K562 (cell line): ENCODE measurements around the gene NCF2. TPM values are rescaled to one million over a fixed set of nuclear protein-coding genes. Genes with fewer than 3 reads are reported as not detected.

Experiments
- ATAC-seq: fragments of 200-7000 bp; cut with Tn5 transposase; 3 replicates; pipeline ENCODE4 v1.9.1; 2020; ENCODE audit warnings: moderate library complexity
- BruUV-seq: library from RNA; stranded (reverse); fragments of 400-500 nt; replicated peaks from 2 replicates; lab custom pipeline; 2021; lab: Mats Ljungman, UMichigan
- CTCF ChIA-PET: fragments of 300-600 bp; formaldehyde crosslinking; extraction: SDS; loops from one replicate; lab custom pipeline; 2021; ENCODE audit warnings: low intra/inter-chr PET ratio; lab: Yijun Ruan, JAX
- POLR2A ChIA-PET: fragments of 300-600, 350-650 bp; sonication (Branson Sonifier 250); formaldehyde crosslinking; extraction: SDS; loops from one replicate; lab custom pipeline; 2021; ENCODE audit warnings: antibody characterized with exemption, inconsistent platforms; lab: Yijun Ruan, JAX
- DNase-seq, 4 experiments: peaks; one replicate each; pipeline versions ENCODE4 v3.0.0 to v3.0.0-alpha.2; 2011 to 2018; ENCODE audit warnings: low spot score in 3 of 4, mixed read lengths in 3 of 4; ENCODE audit errors: extremely low read depth in 1 of 4
- FAIRE-seq: peaks from 2 replicates; lab custom pipeline; 2011; peaks lifted over from hg19 to GRCh38; lab: Jason Lieb, UNC
- H2AFZ ChIP-seq: 2 replicates; pipeline ENCODE4 v1.6.0; 2011; ENCODE audit warnings: low read depth, low read length, control low read depth, inconsistent platforms
- H3K27ac ChIP-seq: fragments of 200-600 bp; 3 replicates; pipeline ENCODE4 v1.8.0; 2011; ENCODE audit warnings: low read depth, mild to moderate bottlenecking, control low read depth, inconsistent platforms, low read length, moderate library complexity, mixed read lengths; ENCODE audit errors: extremely low read depth
- H3K27me3 ChIP-seq, 2 experiments: fragments of 300-600 bp in 1 of 2; 2 replicates in 1 of 2; 3 replicates in 1 of 2; pipeline versions ENCODE4 v1.6.0 to v1.8.0; 2011; ENCODE audit warnings: inconsistent platforms in 2 of 2, low read length in 2 of 2, mild to moderate bottlenecking in 1 of 2, mixed read lengths in 1 of 2, moderate library complexity in 1 of 2; ENCODE audit not compliant: control insufficient read depth in 2 of 2, insufficient read depth in 2 of 2
- H3K36me3 ChIP-seq: fragments of 300-600 bp; 3 replicates; pipeline ENCODE4 v1.8.0; 2011; ENCODE audit warnings: mild to moderate bottlenecking, low read length, inconsistent platforms; ENCODE audit not compliant: control insufficient read depth, insufficient read depth
- H3K4me1 ChIP-seq, 2 experiments: fragments of 200-600 bp in 1 of 2; replicated peaks in 1 of 2; 2 replicates in 1 of 2; 3 replicates in 1 of 2; pipeline versions ENCODE4 v1.5.1 to v1.8.0; 2011; ENCODE audit warnings: inconsistent platforms in 2 of 2, low read length in 2 of 2, mild to moderate bottlenecking in 1 of 2, mixed read lengths in 1 of 2, moderate library complexity in 1 of 2; ENCODE audit not compliant: control insufficient read depth in 2 of 2, insufficient read depth in 2 of 2
- H3K4me2 ChIP-seq: 2 replicates; pipeline ENCODE4 v1.6.1; 2011; ENCODE audit warnings: low read length, control low read depth, inconsistent platforms, mixed read lengths; ENCODE audit not compliant: insufficient read depth
- H3K4me3 ChIP-seq: fragments of 200-600 bp; sonication (generic), shearing (Covaris generic); 2 replicates; pipeline ENCODE4 v1.5.1; 2016; ENCODE audit warnings: control low read depth, inconsistent platforms
- H3K79me2 ChIP-seq: fragments of 200-600 bp; 3 replicates; pipeline ENCODE4 v1.8.0; 2011; ENCODE audit warnings: low read length, inconsistent platforms; ENCODE audit not compliant: control insufficient read depth, insufficient read depth
- H3K9ac ChIP-seq, 2 experiments: 2 replicates each; pipeline versions ENCODE4 v1.6.0 to v1.6.1; 2011; ENCODE audit warnings: low read depth in 2 of 2, low read length in 2 of 2, control low read depth in 1 of 2, inconsistent platforms in 1 of 2, mild to moderate bottlenecking in 1 of 2, mixed read lengths in 1 of 2; ENCODE audit not compliant: insufficient read depth in 1 of 2
- H3K9me1 ChIP-seq: one replicate; pipeline ENCODE4 v1.6.0; 2011; ENCODE audit warnings: inconsistent platforms, mild to moderate bottlenecking, low read length, moderate library complexity; ENCODE audit not compliant: control insufficient read depth, insufficient read depth
- H3K9me3 ChIP-seq: replicated peaks from 2 replicates; pipeline ENCODE4 v1.5.1; 2011; ENCODE audit warnings: low read depth, low read length, inconsistent platforms; ENCODE audit not compliant: control insufficient read depth, insufficient read depth
- H4K20me1 ChIP-seq: replicated peaks from 2 replicates; pipeline ENCODE4 v1.6.1; 2011; ENCODE audit warnings: low read length, inconsistent platforms, mixed read lengths; ENCODE audit not compliant: control insufficient read depth, insufficient read depth
- ATF6 ChIP-seq: sonication (generic); formaldehyde crosslinking; IDR thresholded peaks from 2 replicates; pipeline ENCODE4 v1.4.0; 2020; ENCODE audit warnings: mild to moderate bottlenecking, missing genetic modification reagents
- FIP1L1 ChIP-seq: fragments of 200-400 bp; formaldehyde crosslinking; IDR thresholded peaks from 2 replicates; pipeline ENCODE4 v1.6.1; 2018; ENCODE audit warnings: mild to moderate bottlenecking, low read depth, low read length; ENCODE audit not compliant: poor library complexity, severe bottlenecking
- FOXP4 ChIP-seq: sonication (generic); formaldehyde crosslinking; IDR thresholded peaks from 2 replicates; pipeline ENCODE4 v1.8.0; 2022; ENCODE audit warnings: mild to moderate bottlenecking, missing genetic modification reagents, borderline replicate concordance
- NCOA1 ChIP-seq: fragments of 450-650 bp; IDR thresholded peaks from 2 replicates; pipeline ENCODE4 v1.6.1; 2016; ENCODE audit warnings: low read depth
- NFIC ChIP-seq: fragments of 450-650 bp; IDR thresholded peaks from 2 replicates; pipeline ENCODE4 v1.6.1; 2017; ENCODE audit warnings: mild to moderate bottlenecking, inconsistent platforms
- PPARD ChIP-seq: fragments of 250-450 bp; sonication (Bioruptor Pico); IDR thresholded peaks from 2 replicates; pipeline ENCODE4 v1.8.0; 2022; ENCODE audit warnings: inconsistent platforms, mild to moderate bottlenecking, moderate library complexity
- ZBTB26 ChIP-seq: fragments of 450-650 bp; formaldehyde crosslinking; IDR thresholded peaks from 2 replicates; pipeline ENCODE4 v1.4.0; 2022; ENCODE audit warnings: missing genetic modification characterization
- ZBTB33 ChIP-seq: sonication (generic); formaldehyde crosslinking; IDR thresholded peaks from 2 replicates; pipeline ENCODE4 v1.8.1; 2023; ENCODE audit warnings: mild to moderate bottlenecking, missing genetic modification reagents
- ZNF384 ChIP-seq: IDR thresholded peaks from 2 replicates; pipeline ENCODE4 v1.6.1; 2012; ENCODE audit warnings: low read depth, low read length, improper control_type of control experiment
- ZNF449 ChIP-seq: fragments of 250-450 bp; sonication (Bioruptor Pico); IDR thresholded peaks from 2 replicates; pipeline ENCODE4 v1.8.0; 2022; ENCODE audit warnings: moderate library complexity, mild to moderate bottlenecking, inconsistent platforms
- WGBS: fragments of 100-300 bp; shearing (Covaris generic); methylation state at CpG from one replicate; pipeline ENCODE4 v1.1.6; 2016; ENCODE audit warnings: low coverage, mixed read lengths; ENCODE audit not compliant: insufficient coverage; ENCODE audit errors: missing lambda C conversion rate; 5-methylcytosine and 5-hydroxymethylcytosine counted together
- in situ Hi-C: fragments of 300-500 bp; cut with MboI; formaldehyde crosslinking; loops from 4 replicates; pipeline ENCODE4 v1.15.0; 2018; ENCODE audit warnings: inconsistent platforms, mixed read lengths
- intact Hi-C: fragments of 100-400 bp; cut with micrococcal nuclease; formaldehyde crosslinking; loops from 2 replicates; pipeline ENCODE4 v1.14.2; 2022
- polyA plus RNA-seq, 8 experiments: library from polyadenylated mRNA; depleted of rRNA in 4 of 8; stranded (reverse) in 5 of 8; unstranded in 3 of 8; fragments of >200 nt; fragmentation: Nextera tagmentation in 2 of 8; fragmentation: Illumina TruSeq in 1 of 8; extraction: Ambion mirVana in 2 of 8; extraction: Trizol in 1 of 8; gene quantifications; 2 replicates each; pipeline versions ENCODE4 v1.2.1 to v1.2.3, GENCODE V29; 2011 to 2014; ENCODE audit warnings: inconsistent platforms in 1 of 8, missing spikeins in 1 of 8
- total RNA-seq, 7 experiments: library from RNA; depleted of rRNA in 6 of 7; stranded (reverse); fragments of >200 nt in 6 of 7; fragmentation: Illumina TruSeq in 2 of 7; extraction: Trizol in 2 of 7; gene quantifications; 2 replicates each; pipeline versions ENCODE4 v1.2.1 to v1.2.3, GENCODE V29; 2011 to 2021; ENCODE audit warnings: low replicate concordance in 1 of 7

The NCF2 gene
- total and polyA plus RNA-seq, 9 of the 15 experiments (the other 6 are each of a cell fraction or from before 2014, with no cell fraction given), result 0.07 to 0.54 (median 0.16) TPM; not detected in 3

- no peaks in the 10 kb centered on the region for H3K9me1 ChIP-seq
- peaks cover 8 to 9% of the 10 kb centered on the region in 2 experiments for H3K4me1 ChIP-seq
- DNase-seq (no peak), FAIRE-seq (no peak), ATAC-seq (no peak)
- intact Hi-C loops (no loop called here), in situ Hi-C loops (no loop called here)
- H3K27ac ChIP-seq, result no peak overlapping the region
- no peaks in the 10 kb centered on the region for H3K36me3 ChIP-seq
- CTCF ChIA-PET, result no interaction called here
- no peak overlapping the region for H2AFZ ChIP-seq
- 59% methylated on average over 2 of the region's 2 CpGs for WGBS
- no TSS peak for BruUV-seq
- H3K4me3 ChIP-seq, result no peak overlapping the region
- no peak overlapping the region for H3K4me2 ChIP-seq
- no peaks in the 10 kb centered on the region for H3K79me2 ChIP-seq
- no peak overlapping the region for H3K9ac ChIP-seq
- H3K9me3 ChIP-seq, result no peaks in the 10 kb centered on the region
- 0 out of 2 replicates have a peak, but pooled peaks cover 3% of the 10 kb centered on the region for H4K20me1 ChIP-seq
- H3K27me3 ChIP-seq, result peaks cover under 1 to 10% of the 10 kb centered on the region in 2 experiments; a peak in 3 of 5 replicates
- POLR2A ChIA-PET, result interaction anchor here (1.2 to 2.3 kb wide), 2 partner anchors 10 to 18 kb away, joined by 4 to 7 read pairs; no protein-coding TSS in a partner anchor
- no peak for TF ChIP-seq ATF6 (CRISPR knock-in tag)
- no peak for TF ChIP-seq ZNF384
- TF ChIP-seq NFIC, result no peak
- no peak for TF ChIP-seq FOXP4 (CRISPR knock-in tag)
- TF ChIP-seq PPARD (CRISPR knock-in tag), result no peak
- no peak for TF ChIP-seq NCOA1
- TF ChIP-seq FIP1L1, result no peak
- TF ChIP-seq ZBTB26, result no peak
- no peak for TF ChIP-seq ZNF449 (CRISPR knock-in tag)
- TF ChIP-seq ZBTB33 (CRISPR knock-in tag), result no peak
These were observed 27.6 kb downstream of the NCF2 start for GRCh38 chr1:183562701-183563100.
